Measurements from ENCODE around the gene BCL2.
"Not testable (repeated sequence)": the region's sequence is repeated elsewhere in the genome, so short reads cannot be mapped to it uniquely, and the experiment has no call there.

The BCL2 gene
- 94.9 to 373 (median 271) reads per million in 4 experiments for total RNA-seq

DNA sequence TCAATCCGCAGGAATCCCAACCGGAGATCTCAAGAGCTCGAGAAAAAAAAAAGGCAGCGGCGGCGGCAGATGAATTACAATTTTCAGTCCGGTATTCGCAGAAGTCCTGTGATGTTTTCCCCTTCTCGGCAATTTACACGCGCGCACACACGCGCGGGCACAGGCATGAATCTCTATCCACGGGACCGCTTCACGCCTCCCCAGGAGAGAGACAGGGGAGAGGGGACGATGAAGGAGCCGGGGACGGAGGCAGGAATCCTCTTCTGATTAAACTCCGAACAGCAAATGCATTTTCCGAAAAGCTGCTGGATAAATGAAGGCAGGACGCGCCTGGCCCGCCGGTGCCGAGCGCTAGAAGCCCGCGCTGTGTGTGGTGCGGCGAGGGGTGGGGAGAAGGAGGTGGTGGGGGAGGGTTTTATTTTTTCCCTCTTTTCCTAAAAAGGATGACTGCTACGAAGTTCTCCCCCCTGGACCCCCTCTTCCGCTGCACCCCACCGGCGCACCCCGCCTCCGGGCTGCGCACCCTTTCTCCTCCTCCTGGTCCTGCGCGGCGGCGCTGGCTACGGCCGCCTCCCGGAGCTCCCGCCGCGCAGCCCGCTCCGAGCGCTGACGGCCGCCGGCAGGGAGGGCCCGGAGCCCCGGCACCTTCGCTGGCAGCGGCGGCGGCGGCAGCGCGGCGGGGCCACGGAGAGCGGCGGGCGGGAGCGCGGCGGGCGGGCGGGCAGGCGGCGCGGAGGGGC is at the start of gene BCL2:
BCL2 (minus strand) TSS at position 387 of the 740 bp plus-strand sequence.
- DNase-seq, result peak; percentile 43

- no peak for DNase-seq
Observed at GRCh38 chr18:63368611-63369010, 49.0 kb upstream of the BCL2 start.

- peak; percentile 61 for DNase-seq
Observed at GRCh38 chr18:63367053-63367953, 47.7 kb upstream of the BCL2 start, which contains the start of gene KDSR. Gene KDSR (minus strand): TSS chr18:63367206. CDS start chr18:63367118, 88 bp downstream.

DNA sequence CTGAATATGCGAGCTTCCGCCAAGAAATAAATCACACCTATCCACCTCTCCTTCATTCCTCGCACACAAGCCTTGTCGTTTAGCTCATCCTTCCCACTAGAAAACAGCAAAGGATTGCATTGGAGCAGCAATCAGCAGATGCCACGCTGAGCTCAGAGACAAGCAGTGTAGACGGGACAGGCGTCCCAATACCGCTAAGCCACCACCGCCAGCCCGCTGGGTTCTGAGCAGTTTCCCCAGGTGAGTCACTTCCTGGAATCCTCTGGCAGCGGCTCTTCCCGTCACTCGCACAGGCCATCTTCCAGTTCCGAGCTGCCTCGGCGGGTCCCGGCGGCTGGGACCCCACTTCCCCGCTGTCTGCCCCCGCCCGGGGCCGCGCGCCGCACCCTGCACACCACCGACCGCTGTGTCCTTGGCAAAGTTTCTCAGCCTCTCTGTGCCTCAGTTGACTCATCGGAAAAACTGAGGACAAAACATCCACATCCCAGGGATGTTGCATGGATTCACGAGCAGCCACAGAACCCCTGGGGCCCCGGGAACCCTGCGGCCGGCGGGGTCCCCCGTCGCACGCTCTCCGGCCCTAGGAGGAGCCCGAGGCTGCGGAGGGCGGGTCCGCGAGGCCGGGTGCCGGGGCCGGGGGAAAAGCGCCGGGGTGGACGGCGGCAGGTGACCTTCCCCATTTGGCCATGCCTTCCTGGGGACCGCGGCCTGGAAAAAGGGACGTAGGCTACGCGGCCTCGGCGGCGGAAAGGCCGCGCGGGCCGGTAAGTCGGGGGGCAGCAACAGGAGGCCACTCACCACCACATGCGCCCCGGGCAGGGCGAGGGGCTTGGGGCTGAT is 46.9 kb upstream of the BCL2 start:
- DNase-seq, result peak; percentile 40

- DNase-seq, result no peak
Observed at GRCh38 chr18:63365876-63366212, 46.3 kb upstream of the BCL2 start.

- no peak for DNase-seq
Observed at GRCh38 chr18:63363951-63364350, 44.4 kb upstream of the BCL2 start.

DNA sequence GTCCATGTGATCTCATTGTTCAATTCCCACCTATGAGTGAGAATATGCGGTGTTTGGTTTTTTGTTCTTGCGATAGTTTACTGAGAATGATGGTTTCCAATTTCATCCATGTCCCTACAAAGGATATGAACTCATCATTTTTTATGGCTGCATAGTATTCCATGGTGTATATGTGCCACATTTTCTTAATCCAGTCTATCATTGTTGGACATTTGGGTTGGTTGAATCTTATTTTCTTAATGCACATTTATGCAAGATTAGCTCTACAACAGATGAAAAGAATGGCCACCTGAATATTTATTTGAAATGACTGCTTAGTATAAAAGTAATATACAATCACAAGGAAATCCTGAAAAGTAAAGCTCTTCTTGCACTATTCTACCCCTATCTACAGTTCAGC is 43.9 kb upstream of the BCL2 start:
- DNase-seq, result not testable (repeated sequence)

DNA sequence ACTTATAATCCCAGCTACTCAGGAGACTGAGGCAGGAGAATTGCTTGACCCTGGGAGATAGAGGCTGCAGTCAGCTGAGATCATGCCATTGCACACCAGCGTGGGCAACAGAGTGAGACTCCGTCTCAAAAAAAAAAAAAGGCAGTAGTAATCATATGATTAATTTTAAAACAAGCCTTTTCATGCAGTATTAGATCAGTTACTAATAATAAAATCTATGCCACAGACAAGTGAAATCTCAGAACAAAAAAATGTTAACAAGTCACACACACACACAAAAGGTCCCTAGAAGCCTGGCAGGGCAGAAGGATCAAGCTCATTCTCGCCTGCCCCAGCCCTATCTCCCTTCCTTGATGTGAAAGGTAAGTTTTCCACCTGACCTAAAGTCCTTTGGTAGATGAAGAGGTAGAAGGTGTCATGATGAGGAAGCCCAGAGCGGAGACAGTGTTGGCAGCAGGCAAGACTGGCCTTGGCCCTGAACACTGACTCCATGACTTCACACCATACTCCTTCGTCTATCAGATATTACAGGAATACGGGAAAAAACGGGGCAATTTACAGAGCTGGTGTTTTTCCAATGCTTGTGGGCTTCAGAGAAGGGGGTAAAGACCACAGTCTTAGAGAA is 36.8 kb upstream of the BCL2 start:
- DNase-seq, result no peak

GRCh38 chr18:63350230-63350629 is 30.7 kb upstream of the BCL2 start:
- DNase-seq, result no peak

GRCh38 chr18:63348508-63349136 is 29.1 kb upstream of the BCL2 start:
- no peak for DNase-seq

GRCh38 chr18:63346480-63347183 is 27.1 kb upstream of the BCL2 start:
- DNase-seq, result no peak

DNA sequence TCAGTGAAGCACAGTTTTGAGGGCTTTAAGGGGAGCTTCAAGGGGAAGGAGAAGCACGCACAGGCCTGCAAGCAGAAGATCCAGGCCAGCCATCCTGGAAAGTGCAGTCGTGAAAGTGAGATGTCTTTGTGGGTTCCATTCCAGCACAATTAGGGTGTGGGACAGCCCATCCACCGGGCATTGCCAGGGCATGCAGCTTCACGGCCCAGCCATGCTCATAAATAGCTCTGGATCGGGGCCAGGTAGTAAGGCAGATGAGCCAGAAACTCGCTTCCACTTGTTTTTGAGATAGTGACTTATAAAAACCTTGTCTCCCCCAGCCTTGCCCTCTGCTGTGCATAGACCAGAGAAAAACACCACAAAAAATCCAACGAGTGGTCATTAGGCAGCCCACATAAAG is 26.5 kb upstream of the BCL2 start:
- DNase-seq, result no peak

DNA sequence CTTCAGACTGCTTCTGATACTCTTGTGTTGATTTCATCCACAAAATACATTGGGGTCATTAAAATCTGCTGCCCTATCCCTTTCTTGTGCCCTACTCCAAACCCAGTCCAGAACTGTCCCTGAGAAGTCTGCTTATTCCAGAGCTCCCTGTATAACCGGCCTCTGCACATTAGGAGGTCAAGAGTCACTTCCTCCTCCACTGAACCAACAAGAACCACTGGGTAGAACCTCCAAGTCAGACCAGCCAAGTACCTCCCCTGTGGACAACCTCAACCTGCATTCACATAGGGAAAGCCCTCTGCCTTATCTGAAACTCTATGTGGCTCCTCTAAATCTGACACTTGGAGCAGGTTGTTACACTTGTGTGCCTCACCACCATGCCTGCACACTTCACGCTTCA is 25.3 kb upstream of the BCL2 start:
- no peak for DNase-seq

DNA sequence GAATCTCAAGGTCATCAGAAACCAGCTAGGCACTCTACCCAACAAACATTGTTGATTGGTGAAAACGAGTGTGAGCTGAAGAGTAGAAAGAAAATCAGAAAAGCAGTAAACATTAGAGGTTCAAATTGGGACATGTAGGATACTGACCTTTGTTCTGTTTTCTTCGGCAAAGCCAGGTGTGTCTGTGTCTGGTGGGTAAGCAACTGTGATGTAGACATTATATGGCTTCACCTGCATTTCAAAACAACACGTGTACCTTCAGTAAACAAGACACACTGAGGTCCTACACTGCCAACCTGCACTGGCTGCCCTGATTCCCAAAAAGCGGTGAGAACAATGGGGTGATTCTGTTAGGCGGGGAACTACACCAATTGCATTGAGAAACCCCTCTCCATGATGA is 24.7 kb upstream of the BCL2 start:
- DNase-seq, result no peak

DNA sequence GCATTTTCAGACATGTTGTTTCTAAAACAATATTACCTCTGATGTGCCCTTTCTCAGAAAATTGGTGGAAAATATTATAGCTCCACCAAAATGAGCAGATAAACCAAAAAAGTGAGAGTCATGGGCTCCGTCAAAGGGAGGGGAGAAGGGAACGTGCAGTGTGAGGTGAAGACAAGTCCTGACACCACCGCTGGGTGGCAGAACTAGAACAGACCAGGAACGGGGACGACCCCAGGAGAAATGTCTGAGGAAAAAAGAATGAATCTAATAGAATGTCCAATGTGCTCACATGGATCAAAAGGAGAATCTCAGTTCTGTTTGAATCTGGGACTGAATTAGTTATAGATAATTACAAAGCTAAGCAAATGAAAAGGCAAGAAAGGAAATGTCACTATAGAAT is 22.6 kb upstream of the BCL2 start:
- no peak for DNase-seq

GRCh38 chr18:63339920-63340484 is 20.4 kb upstream of the BCL2 start:
- DNase-seq, result peak; percentile 21

- no peak for DNase-seq
Observed at GRCh38 chr18:63336366-63337099, 17.0 kb upstream of the BCL2 start.

DNA sequence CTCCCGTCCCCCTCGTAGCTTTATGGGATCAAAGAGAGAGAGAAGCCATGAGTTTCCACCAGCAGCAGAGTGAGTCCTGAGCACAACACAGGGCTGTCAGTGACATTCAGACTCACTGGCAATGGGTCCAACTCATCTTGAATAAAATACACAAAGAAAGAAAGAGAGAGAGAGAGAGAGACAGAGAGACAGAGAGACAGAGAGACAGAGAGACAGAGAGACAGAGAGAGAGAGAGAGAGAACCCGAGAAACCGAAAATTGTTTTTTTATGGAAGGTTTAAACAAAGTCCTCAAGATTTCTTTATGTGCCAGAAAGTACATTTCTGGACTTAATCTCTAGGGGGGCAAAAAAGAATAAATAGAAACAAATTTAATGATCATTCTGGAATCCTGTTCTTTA is 11.5 kb upstream of the BCL2 start:
- DNase-seq, result no peak

GRCh38 chr18:63329431-63330145 is 10.0 kb upstream of the BCL2 start:
- DNase-seq, result no peak

DNA sequence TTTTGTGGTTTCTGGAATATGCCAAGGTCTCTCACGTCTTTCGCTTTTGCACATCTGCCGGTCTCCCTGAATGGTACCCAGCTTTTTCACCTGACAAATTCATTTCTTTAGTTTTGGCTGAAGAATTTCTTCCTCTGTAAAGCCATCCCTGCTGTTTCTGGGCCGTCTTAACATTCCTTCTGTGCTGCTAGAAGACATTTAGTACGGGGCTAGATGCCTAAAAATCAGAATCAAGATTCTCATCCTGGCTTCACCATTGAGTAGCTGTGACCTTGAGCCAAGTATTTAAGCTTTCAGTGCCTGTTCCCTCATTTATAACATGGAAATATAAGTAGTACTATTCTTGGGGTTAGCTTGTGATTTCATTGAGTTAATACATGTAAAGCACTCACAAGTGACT is 6.4 kb upstream of the BCL2 start:
- no peak for DNase-seq
